Bronchial epithelial cell (primary cell): ENCODE data around the gene FLAD1. TPM values are rescaled to one million over a fixed set of nuclear protein-coding genes. Genes with fewer than 3 reads are reported as not detected.

Source experiments
- DNase-seq: peaks from one replicate; pipeline ENCODE4 v3.0.0-alpha.2; 2010; ENCODE audit warnings: low read depth
- FAIRE-seq: peaks from 2 replicates; lab custom pipeline; 2011; peaks lifted over from hg19 to GRCh38; lab: Jason Lieb, UNC
- H3K27me3 ChIP-seq: 2 replicates; pipeline ENCODE4 v1.5.1; 2011; ENCODE audit warnings: low read length; ENCODE audit not compliant: control insufficient read depth, insufficient read depth
- H3K36me3 ChIP-seq: 2 replicates; pipeline ENCODE4 v1.5.1; 2011; ENCODE audit warnings: low read length; ENCODE audit not compliant: control insufficient read depth, insufficient read depth
- H3K4me3 ChIP-seq: 2 replicates; pipeline ENCODE4 v1.5.1; 2011; ENCODE audit warnings: mild to moderate bottlenecking, low read depth, low read length, control low read depth
- CTCF ChIP-seq: IDR thresholded peaks from 2 replicates; pipeline ENCODE4 v1.5.1; 2011; ENCODE audit warnings: mild to moderate bottlenecking, moderate library complexity, low read length, control low read depth, inconsistent platforms; ENCODE audit not compliant: insufficient read depth, severe bottlenecking
- total RNA-seq: library from RNA; depleted of rRNA; stranded (reverse); fragments of >200 nt; gene quantifications from 2 replicates; pipeline ENCODE4 v1.2.1, GENCODE V29; 2014

Gene FLAD1
- total RNA-seq, 1 donor from 2014 or later: 40.8 TPM

- no peak for FAIRE-seq
- Histone ChIP-seq H3K4me3 (peak within 1 kb of the TSS; percentile 96), H3K27me3 (no peaks in the 10 kb centered on the region), H3K36me3 (peaks cover 21% of the 10 kb centered on the region)
- TF ChIP-seq CTCF: no peak
- DNase-seq: no peak
These were observed 19.5 kb downstream of the FLAD1 start, which contains the start of gene ZBTB7B for GRCh38 chr1:155002464-155003226. Gene ZBTB7B, plus strand, starts transcription at chr1:155002802. Its CDS starts 11,859 bp downstream, at chr1:155014661.

- H3K27me3 ChIP-seq: no peaks in the 10 kb centered on the region
- no peak for FAIRE-seq
- no peak for DNase-seq
- no peak for TF ChIP-seq CTCF
- H3K4me3 ChIP-seq: peak overlapping the region; percentile 96
- peaks cover 23% of the 10 kb centered on the region for H3K36me3 ChIP-seq
These were observed 20.2 kb downstream of the FLAD1 start for GRCh38 chr1:155003227-155003765.

- no peak for TF ChIP-seq CTCF
- Histone ChIP-seq H3K27me3 (no peaks in the 10 kb centered on the region), H3K36me3 (peaks cover 25% of the 10 kb centered on the region), H3K4me3 (peak overlapping the region; percentile 96)
- DNase-seq: no peak
- no peak for FAIRE-seq
These were observed 20.7 kb downstream of the FLAD1 start for GRCh38 chr1:155003766-155004351.

- FAIRE-seq (no peak), DNase-seq (no peak)
- Histone ChIP-seq H3K27me3 (no peaks in the 10 kb centered on the region), H3K4me3 (peak overlapping the region; percentile 96), H3K36me3 (peaks cover 28% of the 10 kb centered on the region)
- no peak for TF ChIP-seq CTCF
These were observed 21.4 kb downstream of the FLAD1 start for GRCh38 chr1:155004352-155005075.

- Histone ChIP-seq H3K4me3 (peak overlapping the region; percentile 96), H3K36me3 (peaks cover 34% of the 10 kb centered on the region), H3K27me3 (no peaks in the 10 kb centered on the region)
- DNase-seq (peak; percentile 75), FAIRE-seq (no peak)
- TF ChIP-seq CTCF: no peak
These were observed 22.2 kb downstream of the FLAD1 start for GRCh38 chr1:155005076-155006011.
